Kidney (tissue), 14 donors: ENCODE measurements around the gene SPON1. TPM values are rescaled to one million over a fixed set of nuclear protein-coding genes. Genes with fewer than 3 reads are reported as not detected.
"Not testable (repeated sequence)": the region's sequence is repeated elsewhere in the genome, so short reads cannot be mapped to it uniquely, and the experiment has no call there.

Source experiments
- DNase-seq, 5 donors: peaks; one replicate each; pipeline ENCODE4 v3.0.0-alpha.2; 2013 to 2020
- FAIRE-seq: peaks from 2 replicates; lab custom pipeline; 2012; peaks lifted over from hg19 to GRCh38; lab: Jason Lieb, UNC
- H3K27ac ChIP-seq, 2 donors: one replicate each; pipeline ENCODE4 v1.7.0; 2013; ENCODE audit warnings: low read depth in 2 of 2, low read length in 2 of 2, inconsistent platforms in 1 of 2
- H3K27me3 ChIP-seq: one replicate; pipeline ENCODE4 v1.7.1; 2013; ENCODE audit warnings: low read length, inconsistent platforms; ENCODE audit not compliant: control insufficient read depth, insufficient read depth
- H3K36me3 ChIP-seq, 3 donors: one replicate each; pipeline versions ENCODE4 v1.7.0 to v1.7.1; 2013; ENCODE audit warnings: low read length in 3 of 3, control low read depth in 1 of 3, inconsistent platforms in 1 of 3; ENCODE audit not compliant: insufficient read depth in 3 of 3, control insufficient read depth in 2 of 3
- H3K4me1 ChIP-seq, 3 donors: one replicate each; pipeline versions ENCODE4 v1.7.0 to v1.7.1; 2013; ENCODE audit warnings: low read length in 3 of 3, inconsistent platforms in 1 of 3, low read depth in 1 of 3; ENCODE audit not compliant: control insufficient read depth in 2 of 3, insufficient read depth in 2 of 3
- H3K4me3 ChIP-seq, 3 donors: one replicate each; pipeline versions ENCODE4 v1.7.0 to v1.8.1; 2013; ENCODE audit warnings: low read length in 3 of 3, control low read depth in 1 of 3, inconsistent platforms in 1 of 3
- H3K9ac ChIP-seq, 3 donors: one replicate each; pipeline versions ENCODE4 v1.7.0 to v1.7.1; 2013; ENCODE audit warnings: low read length in 3 of 3, control low read depth in 1 of 3, inconsistent platforms in 1 of 3
- H3K9me3 ChIP-seq, 3 donors: one replicate each; pipeline versions ENCODE4 v1.7.0 to v1.7.1; 2013; ENCODE audit warnings: low read length in 3 of 3, control low read depth in 1 of 3, inconsistent platforms in 1 of 3; ENCODE audit not compliant: control insufficient read depth in 2 of 3, insufficient read depth in 1 of 3
- CTCF ChIP-seq: IDR thresholded peaks from 3 replicates; pipeline ENCODE4 v1.5.1; 2012; ENCODE audit warnings: mild to moderate bottlenecking, moderate library complexity, borderline replicate concordance; ENCODE audit not compliant: insufficient read depth; ENCODE audit errors: extremely low read depth
- intact Hi-C: fragments of 100-400 bp; cut with DNase I; formaldehyde crosslinking; loops from one replicate; pipeline ENCODE4 v1.11.1; 2022
- polyA plus RNA-seq: library from polyadenylated mRNA; stranded (reverse); fragments of 350-450 nt; fragmentation: Illumina TruSeq; extraction: RNeasy Lipid Tissue Mini Kit (QIAGEN cat#74804); gene quantifications from one replicate; pipeline ENCODE4 v1.2.3, GENCODE V29; 2014; ENCODE audit warnings: low read depth, low replicate concordance; ENCODE audit not compliant: insufficient read depth
- total RNA-seq: library from RNA; stranded (reverse); fragmentation: NEBNext Ultra II Directional; extraction: Animal tissue kit (Norgen Biotek cat#: 25700); gene quantifications from one replicate; pipeline ENCODE4 v1.2.1, GENCODE V29; 2021
- donor health status: control.
- donor health status: control.
- donor health status: control.
- donor health status: control.
- donor health status: control.
- donor health status: DM: yes; HTN: yes; CAD: no.
- donor health status: Normal renal cell carcinoma (clear cell type).

Gene SPON1
- total and polyA plus RNA-seq, 2 donors from 2014 or later: 3.8 to 77.9 TPM

- FAIRE-seq (no peak), DNase-seq (no peak)
- Histone ChIP-seq H3K27me3 (no peaks in the 10 kb centered on the region), H3K36me3 (no peaks in the 10 kb centered on the region), H3K4me3 (no peak overlapping the region), H3K9me3 (no peaks in the 10 kb centered on the region), H3K27ac (no peak overlapping the region), H3K9ac (no peak overlapping the region), H3K4me1 (peaks cover 0 to 7% (median 7%) of the 10 kb centered on the region in 3 donors)
- intact Hi-C loops: no loop called here
- no peak for TF ChIP-seq CTCF
Measured at GRCh38 chr11:13931356-13931755, 31.2 kb upstream of the SPON1 start.

GRCh38 chr11:13937154-13937553, 25.4 kb upstream of the SPON1 start:
- H3K4me1 ChIP-seq, H3K27ac ChIP-seq, FAIRE-seq, H3K9ac ChIP-seq, intact Hi-C loops, H3K36me3 ChIP-seq, H3K27me3 ChIP-seq, DNase-seq, H3K4me3 ChIP-seq, H3K9me3 ChIP-seq: not testable (repeated sequence)

GRCh38 chr11:13938829-13939228, 23.7 kb upstream of the SPON1 start:
- H3K9ac ChIP-seq, H3K27me3 ChIP-seq, H3K36me3 ChIP-seq, H3K27ac ChIP-seq, H3K4me1 ChIP-seq, H3K4me3 ChIP-seq, H3K9me3 ChIP-seq, FAIRE-seq, intact Hi-C loops, DNase-seq: not testable (repeated sequence)

GRCh38 chr11:13939961-13940906, 22.3 kb upstream of the SPON1 start:
- no peak for TF ChIP-seq CTCF
- FAIRE-seq (no peak), DNase-seq (peak in 1 of 5 donors; percentile 36)
- no peak overlapping the region for H3K4me3 ChIP-seq
- intact Hi-C loops: no loop called here
- no peak overlapping the region for H3K27ac ChIP-seq
- H3K4me1 ChIP-seq: no peaks in the 10 kb centered on the region
- no peaks in the 10 kb centered on the region for H3K36me3 ChIP-seq
- no peak overlapping the region for H3K9ac ChIP-seq
- no peaks in the 10 kb centered on the region for H3K9me3 ChIP-seq
- H3K27me3 ChIP-seq: no peaks in the 10 kb centered on the region
